SKM-1 (cell line): Measurements from ENCODE around the gene SLC36A2.
"Not testable (repeated sequence)": the region's sequence is repeated elsewhere in the genome, so short reads cannot be mapped to it uniquely, and the experiment has no call there.

Experiments
- DNase-seq: peaks from one replicate; lab custom pipeline; 2025; ENCODE audit not compliant: unreplicated experiment; lab: John Stamatoyannopoulos, UW

Gene SLC36A2

DNA sequence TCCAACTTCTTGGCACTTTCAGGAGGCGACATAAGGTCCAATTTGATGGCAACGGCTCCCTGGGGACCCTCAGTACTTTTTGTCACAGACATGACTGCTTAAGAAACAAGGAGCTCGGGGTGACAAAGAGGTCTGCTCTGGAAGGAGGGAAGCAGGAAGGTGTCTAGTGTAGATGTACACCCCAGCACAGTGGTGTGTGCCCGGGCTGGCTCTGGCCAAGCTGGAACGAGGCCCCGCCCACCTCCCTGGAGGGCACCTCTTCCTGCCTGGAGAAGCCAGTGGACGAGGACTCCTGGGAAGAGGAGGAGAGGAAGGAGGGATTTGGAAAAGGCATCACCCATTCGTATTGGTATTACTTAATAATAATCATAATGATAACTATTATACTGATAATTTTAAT is at the start of gene SLC36A2:
SLC36A2 (minus strand) TSS at position 191 of the 400 bp plus-strand sequence; CDS start at position 92, 99 bp downstream.
- DNase-seq, result no peak

DNA sequence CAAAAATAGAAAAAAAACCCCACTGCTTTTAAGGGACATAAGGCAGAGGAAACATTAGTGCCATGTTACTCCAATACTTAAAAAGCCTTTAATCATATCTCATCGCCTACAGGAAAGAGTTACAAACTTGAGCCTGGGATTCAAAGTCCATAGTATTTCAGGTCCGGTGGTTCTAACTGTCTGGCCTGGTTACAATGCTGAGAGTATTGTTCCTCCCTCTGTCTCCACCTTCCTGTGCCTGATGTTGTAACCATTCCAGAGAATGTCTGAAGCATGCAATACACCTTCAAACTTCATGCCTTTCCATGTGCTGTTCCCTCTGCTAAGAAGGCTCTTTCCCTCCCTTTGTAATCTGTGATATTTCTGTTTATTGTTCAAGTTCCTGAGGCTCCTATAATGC is 41.6 kb upstream of the SLC36A2 start:
- DNase-seq, result no peak

GRCh38 chr5:151384106-151384505 is 36.7 kb upstream of the SLC36A2 start:
- no peak for DNase-seq

DNA sequence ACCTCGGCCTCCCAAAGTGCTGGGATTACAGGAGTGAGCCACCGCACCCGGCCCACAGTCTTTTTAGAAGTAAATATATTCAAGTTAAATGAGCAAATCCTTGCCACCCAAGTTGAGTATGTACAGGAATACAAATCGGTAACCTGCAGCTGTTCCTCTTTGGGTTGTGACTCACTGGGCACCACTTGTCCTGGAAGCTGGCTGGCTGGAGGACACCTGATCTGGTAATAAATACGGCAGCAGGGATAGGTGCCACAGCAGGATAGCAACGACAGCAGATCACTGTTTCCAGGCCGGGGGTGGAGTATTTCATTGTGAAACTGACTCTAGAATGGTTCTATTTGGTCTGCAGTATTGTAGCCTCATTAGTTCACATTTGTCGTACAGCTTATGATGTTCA is 35.7 kb upstream of the SLC36A2 start:
- no peak for DNase-seq

- DNase-seq, result no peak
Observed at GRCh38 chr5:151382576-151382975, 35.2 kb upstream of the SLC36A2 start.

DNA sequence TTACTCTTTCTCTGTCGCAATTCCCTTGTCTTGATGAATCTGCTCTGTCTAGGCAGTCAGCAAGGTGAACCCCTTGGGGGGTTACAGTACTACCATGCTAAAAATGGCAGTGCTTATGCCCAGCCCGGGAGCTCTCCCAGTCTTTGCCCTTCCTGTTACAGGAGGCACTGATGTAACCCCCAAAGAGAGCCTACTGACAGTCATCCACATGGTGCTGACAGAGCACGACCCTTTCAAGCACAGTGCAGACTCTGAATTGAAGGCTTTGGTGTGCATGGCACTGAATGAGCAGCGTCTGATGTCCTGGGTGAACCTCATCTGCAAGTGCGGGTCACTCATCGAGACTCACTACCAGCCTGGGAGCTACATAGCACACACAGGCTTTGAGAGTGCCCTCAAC is 34.5 kb upstream of the SLC36A2 start:
- DNase-seq, result no peak

DNA sequence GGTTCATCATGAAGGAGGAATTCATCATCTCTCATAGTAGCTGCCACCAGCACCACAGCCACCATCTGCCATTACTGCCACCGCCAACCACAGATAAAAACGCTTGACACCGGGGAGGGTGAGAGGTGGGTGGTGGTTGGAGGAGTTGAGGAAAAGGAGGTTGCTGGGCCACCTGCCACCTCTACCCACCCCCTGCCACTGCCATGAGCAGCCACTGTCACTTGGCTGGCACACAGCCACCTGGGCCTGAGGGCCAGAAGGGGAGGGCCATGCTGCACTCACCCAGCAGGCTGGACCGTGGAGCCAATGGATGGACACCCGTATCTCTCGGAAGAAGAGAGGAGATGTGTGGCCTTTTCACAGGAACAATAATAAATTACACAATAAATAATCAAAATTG is 31.3 kb upstream of the SLC36A2 start:
- DNase-seq, result no peak

- no peak for DNase-seq
Observed at GRCh38 chr5:151374539-151374938, 27.2 kb upstream of the SLC36A2 start.

DNA sequence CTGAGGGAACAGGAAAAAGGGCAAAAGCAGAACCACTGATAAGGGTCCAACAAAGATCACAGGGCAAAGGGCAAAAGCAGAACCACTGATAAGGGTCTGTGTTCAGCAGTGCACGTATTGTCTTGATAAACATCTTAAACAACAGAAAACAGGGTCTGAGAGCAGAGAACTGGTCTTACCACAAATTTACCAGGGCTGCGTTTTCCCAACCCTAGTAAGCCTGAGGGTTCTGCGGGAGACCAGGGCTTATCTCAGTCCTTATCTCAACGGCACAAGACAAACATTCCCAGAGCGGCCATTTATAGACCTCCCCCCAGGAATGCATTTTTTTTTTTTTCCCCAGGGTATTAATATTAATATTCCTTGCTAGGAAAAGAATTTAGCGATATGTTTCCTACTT is 19.7 kb upstream of the SLC36A2 start:
- DNase-seq, result not testable (repeated sequence)

DNA sequence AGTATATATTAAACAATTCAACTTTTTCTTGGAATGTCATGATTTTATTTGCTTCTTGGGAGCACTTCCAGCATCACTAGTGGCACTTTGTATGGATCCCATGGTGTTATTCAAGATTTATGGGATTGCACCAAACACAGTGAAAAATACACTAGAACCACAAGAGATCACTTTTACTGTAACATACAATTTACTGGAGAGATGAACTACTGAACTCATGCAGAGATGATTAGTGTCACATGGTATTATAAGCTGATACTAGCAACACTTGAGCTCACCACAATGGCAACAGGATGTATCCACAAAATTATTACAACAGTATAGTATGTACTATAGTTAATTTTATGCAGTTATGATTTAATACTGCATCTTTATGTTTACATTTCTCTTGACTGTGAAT is 16.3 kb upstream of the SLC36A2 start:
- no peak for DNase-seq

GRCh38 chr5:151362970-151363369 is 15.6 kb upstream of the SLC36A2 start:
- DNase-seq, result no peak

DNA sequence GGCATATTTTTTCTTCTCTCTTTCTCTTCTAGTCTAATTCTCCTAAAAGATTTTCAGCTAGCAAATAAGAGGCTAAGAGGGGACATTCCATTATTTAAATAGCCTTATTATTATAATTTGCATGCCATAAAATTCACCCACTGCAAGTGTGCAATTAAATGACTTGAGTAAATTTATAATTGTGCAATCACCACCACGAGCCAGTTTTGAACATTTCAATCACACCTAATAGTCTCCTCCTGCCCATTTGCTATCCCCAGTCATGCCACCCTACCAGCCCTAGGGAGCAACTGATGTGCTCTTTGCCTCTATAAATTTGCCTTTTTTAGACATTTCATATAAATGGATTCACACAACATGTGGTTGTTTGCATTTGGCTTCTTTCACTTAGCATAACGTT is 12.0 kb upstream of the SLC36A2 start:
- no peak for DNase-seq

DNA sequence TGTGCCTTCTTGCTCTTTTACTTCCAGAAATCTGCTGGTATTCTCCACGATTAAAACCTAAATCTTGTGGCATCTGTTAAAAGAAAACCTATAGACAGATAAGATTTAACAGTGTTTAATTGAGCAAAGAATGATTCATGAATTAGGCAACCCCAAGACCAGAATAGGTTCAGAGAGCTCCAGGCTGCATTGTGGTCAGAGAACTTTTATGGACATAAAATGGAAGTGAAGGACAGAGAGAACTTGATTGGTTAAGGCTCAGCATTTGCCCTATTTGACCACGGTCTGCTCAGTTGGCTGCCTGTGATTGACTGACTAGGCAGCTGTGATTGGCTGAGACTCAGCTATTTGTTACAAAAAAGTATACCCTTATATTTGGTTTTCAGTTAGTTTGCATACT is 10.4 kb upstream of the SLC36A2 start:
- DNase-seq, result no peak

DNA sequence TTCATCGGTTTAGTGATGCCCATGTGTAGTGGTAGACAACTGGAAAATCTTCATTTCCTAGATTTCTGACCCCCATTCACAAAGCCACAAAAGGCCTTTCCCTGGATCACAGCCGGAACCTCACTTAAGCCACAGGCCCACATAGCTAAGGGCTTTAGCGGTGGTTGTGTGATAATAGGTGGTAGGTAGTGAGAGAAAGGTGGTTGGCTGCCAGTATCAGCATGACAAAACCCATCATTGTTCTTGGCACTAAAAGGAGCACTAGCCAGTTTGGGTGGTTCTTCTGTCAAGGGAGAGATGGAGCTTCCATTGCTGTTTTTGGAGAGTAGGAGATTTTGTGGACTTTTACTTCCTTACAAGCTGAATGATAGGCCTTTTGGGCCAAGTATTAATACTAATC is 9.7 kb upstream of the SLC36A2 start:
- no peak for DNase-seq

DNA sequence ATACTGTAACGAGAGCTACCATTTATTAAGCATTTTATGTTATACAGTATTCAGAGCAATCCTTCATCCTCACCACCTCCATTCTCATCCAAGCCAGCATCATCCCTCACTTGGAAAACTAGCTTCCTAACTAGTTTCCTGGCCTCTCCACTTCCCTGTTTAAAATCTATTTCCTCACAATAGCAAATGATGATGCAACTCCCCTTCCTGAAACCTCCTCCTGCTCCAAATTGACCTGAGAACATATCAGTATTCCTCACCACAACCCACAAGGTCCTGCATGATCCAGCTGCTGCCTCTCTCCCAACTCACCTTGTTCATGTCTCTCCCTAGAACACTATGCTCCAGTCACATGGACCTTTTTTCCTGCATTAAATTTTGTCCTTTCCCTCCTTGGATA is 4.3 kb upstream of the SLC36A2 start:
- DNase-seq, result peak; percentile 14

DNA sequence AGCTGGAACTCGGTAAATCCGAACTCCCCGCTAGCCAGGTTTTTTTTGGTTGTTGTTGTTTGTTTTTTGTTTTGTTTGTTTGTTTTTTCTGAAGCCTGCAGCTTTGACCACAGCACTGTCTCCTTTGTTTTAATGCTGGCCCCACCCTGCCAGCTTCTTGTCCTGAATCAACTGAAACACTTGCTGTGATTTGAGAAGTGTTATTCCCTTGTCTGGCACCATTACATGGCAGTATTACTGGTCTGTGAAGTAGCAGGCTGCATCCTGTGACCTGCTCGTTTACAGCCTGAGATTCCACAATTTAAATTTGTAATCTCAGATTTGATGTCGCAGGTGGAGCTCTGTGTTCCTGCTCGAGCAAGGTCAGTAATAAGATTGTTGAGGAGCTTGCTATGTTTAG is 1.4 kb upstream of the SLC36A2 start:
- no peak for DNase-seq

DNA sequence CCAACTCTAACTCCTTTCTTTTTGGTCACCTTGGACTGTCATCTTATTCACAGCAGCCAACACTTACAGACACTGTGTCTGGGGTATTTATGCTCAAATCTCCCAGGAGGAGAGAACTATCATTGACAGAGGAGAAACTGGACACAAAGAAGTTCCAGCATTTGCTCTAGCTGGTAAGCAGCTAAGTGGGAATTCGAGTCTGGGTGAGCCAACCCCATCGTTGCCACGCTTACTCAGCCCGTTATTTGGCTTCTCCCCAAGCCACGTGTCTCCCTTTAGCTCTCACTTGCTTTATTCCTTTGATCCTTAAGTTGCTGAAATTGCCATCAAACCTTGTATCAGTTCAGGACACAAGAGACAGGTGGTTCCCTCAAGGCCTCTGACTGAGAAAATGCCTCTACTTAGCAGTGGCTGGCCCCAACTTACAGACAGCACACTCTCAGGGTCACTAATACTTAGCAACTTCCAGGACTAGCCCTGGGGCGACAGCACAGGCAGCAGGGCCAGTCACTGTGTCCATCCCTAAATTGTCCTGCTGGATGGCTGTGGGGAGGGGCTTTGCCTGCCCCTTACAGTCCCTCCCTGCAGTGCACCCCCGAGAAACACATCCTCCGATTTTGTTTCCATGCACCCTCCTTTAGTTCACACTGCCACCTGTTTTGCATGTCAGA is 1.4 kb downstream of the SLC36A2 start:
- DNase-seq, result no peak

DNA sequence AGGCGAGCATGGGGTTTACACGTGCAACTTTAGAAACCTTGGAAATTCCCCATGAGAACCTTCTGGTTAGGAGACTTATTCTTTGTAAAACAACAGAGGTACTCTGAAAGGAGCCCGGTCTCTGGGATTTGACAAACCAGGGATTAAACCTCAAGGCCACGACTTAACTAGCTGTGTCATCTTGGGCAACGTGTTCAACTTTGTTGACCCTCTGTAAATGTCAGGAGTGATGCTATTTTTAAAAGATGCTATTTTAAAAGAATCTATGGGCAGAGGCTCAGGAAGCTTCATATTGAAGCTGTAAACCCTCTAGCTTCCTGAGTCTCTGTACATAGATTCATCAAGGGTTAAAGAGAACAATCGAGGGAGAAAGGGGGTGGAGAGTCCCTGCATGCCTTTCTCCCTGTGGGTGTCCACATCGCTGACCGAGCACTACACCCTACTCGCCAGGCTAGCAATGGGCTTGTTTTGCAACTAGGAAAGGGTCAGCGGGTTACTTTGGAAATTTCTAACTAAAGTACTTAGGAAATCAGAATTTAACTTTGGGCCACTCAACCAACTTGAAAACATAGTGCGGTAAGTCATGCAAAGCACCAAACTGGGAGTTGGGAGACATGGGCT is 2.1 kb downstream of the SLC36A2 start:
- no peak for DNase-seq

- DNase-seq, result no peak
Observed at GRCh38 chr5:151344088-151344487, 3.3 kb downstream of the SLC36A2 start.

GRCh38 chr5:151340004-151340403 is 7.4 kb downstream of the SLC36A2 start:
- DNase-seq, result no peak

GRCh38 chr5:151338734-151339133 is 8.6 kb downstream of the SLC36A2 start:
- DNase-seq, result no peak

- DNase-seq, result no peak
Observed at GRCh38 chr5:151332857-151333256, 14.5 kb downstream of the SLC36A2 start.

GRCh38 chr5:151328734-151329133 is 18.6 kb downstream of the SLC36A2 start:
- no peak for DNase-seq
